T-helper 1 cell treated with Interleukin-12 subunit alpha and Interleukin-12 subunit beta and Interleukin-4 antibody, amounts not matched to agents 30 ng/mL and 1 ng/mL, for 36 hours (primary cell): ENCODE results near the gene USP34. TPM values are rescaled to one million over a fixed set of nuclear protein-coding genes. Genes with fewer than 3 reads are reported as not detected.
"Not testable (repeated sequence)": the region's sequence is repeated elsewhere in the genome, so short reads cannot be mapped to it uniquely, and the experiment has no call there.

ENCODE experiments used
- intact Hi-C: fragments of 100-400 bp; cut with micrococcal nuclease; formaldehyde crosslinking; loops from one replicate; pipeline ENCODE4 v1.15.1; 2024
- total RNA-seq: library from RNA; stranded (reverse); gene quantifications from 2 replicates; pipeline ENCODE4 v1.2.3, GENCODE V29; 2022

Gene USP34
- total RNA-seq, 1 donor from 2014 or later: 117 TPM

GRCh38 chr2:61253136-61253535 lies 217.8 kb downstream of the USP34 start:
- intact Hi-C loops: no loop called here

GRCh38 chr2:61252031-61252430 lies 218.9 kb downstream of the USP34 start:
- intact Hi-C loops: no loop called here

GRCh38 chr2:61249521-61250071 lies 221.3 kb downstream of the USP34 start:
- intact Hi-C loops: no loop called here

- intact Hi-C loops: no loop called here
Measured at GRCh38 chr2:61247204-61247812, 223.6 kb downstream of the USP34 start.

- intact Hi-C loops: no loop called here
Measured at GRCh38 chr2:61244694-61245093, 226.2 kb downstream of the USP34 start.

- intact Hi-C loops: no loop called here
Measured at GRCh38 chr2:61241266-61241665, 229.6 kb downstream of the USP34 start.

GRCh38 chr2:61238219-61239012 lies 232.5 kb downstream of the USP34 start:
- intact Hi-C loops: loop anchor here (2.0 kb wide), 1 partner anchor 62 kb away; no protein-coding TSS in a partner anchor

- intact Hi-C loops: no loop called here
Measured at GRCh38 chr2:61235716-61236115, 235.2 kb downstream of the USP34 start.

- intact Hi-C loops: no loop called here
Measured at GRCh38 chr2:61233581-61233980, 237.3 kb downstream of the USP34 start.

- intact Hi-C loops: no loop called here
Measured at GRCh38 chr2:61229936-61230335, 241.0 kb downstream of the USP34 start.

GRCh38 chr2:61222567-61222966 lies 248.3 kb downstream of the USP34 start:
- intact Hi-C loops: no loop called here

- intact Hi-C loops: no loop called here
Measured at GRCh38 chr2:61221819-61222218, 249.1 kb downstream of the USP34 start.

- intact Hi-C loops: no loop called here
Measured at GRCh38 chr2:61220768-61221167, 250.1 kb downstream of the USP34 start.

GRCh38 chr2:61218817-61219170 lies 252.1 kb downstream of the USP34 start:
- intact Hi-C loops: no loop called here

GRCh38 chr2:61218076-61218816 lies 252.6 kb downstream of the USP34 start:
- intact Hi-C loops: no loop called here

GRCh38 chr2:61214171-61214570 lies 256.7 kb downstream of the USP34 start:
- intact Hi-C loops: no loop called here

GRCh38 chr2:61210332-61210981 lies 260.4 kb downstream of the USP34 start:
- intact Hi-C loops: no loop called here

- intact Hi-C loops: no loop called here
Measured at GRCh38 chr2:61205132-61205531, 265.8 kb downstream of the USP34 start.

- intact Hi-C loops: no loop called here
Measured at GRCh38 chr2:61196671-61197070, 274.2 kb downstream of the USP34 start.

GRCh38 chr2:61194646-61195045 lies 276.2 kb downstream of the USP34 start:
- intact Hi-C loops: not testable (repeated sequence)
